ENCODE measurements around the gene SH3GLB2.

DNA sequence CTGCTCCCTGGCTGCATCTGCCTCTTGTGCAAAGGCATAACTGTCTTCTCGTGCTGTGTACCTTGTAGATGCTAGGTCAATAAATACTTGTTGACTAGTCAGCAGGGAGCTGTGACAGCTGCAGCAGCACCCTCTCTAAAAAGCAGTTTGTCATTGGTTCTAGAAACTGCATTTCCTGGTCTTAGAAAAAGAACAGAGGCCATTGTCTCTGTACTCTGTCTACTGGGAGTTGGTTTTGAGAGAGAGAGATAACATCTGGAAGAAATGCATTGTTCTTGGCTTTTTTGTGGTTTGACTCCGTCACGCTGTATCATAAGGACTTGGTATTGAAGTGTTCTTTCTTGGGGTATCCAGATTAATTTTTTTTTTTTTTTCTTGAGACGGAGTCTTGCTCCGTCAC is 32.3 kb downstream of the SH3GLB2 start:
- TF ChIP-seq EZH2 (IDR thresholded peaks at IDR 0.05; ENCODE audit: insufficient read depth, poor library complexity, severe bottlenecking) (no peak), EZH2phosphoT487 (IDR thresholded peaks at IDR 0.05; ENCODE audit: insufficient read depth, low read depth) (no peak)

Data from GM23248 (cell line).